Measurements from ENCODE around the gene DNASE2.
A peak's percentile ranks its signal among the peaks of the same experiment; 100 is the strongest.
"Not testable (repeated sequence)": the region's sequence is repeated elsewhere in the genome, so short reads cannot be mapped to it uniquely, and the experiment has no call there.

The DNASE2 gene, protein sequence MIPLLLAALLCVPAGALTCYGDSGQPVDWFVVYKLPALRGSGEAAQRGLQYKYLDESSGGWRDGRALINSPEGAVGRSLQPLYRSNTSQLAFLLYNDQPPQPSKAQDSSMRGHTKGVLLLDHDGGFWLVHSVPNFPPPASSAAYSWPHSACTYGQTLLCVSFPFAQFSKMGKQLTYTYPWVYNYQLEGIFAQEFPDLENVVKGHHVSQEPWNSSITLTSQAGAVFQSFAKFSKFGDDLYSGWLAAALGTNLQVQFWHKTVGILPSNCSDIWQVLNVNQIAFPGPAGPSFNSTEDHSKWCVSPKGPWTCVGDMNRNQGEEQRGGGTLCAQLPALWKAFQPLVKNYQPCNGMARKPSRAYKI

DNA sequence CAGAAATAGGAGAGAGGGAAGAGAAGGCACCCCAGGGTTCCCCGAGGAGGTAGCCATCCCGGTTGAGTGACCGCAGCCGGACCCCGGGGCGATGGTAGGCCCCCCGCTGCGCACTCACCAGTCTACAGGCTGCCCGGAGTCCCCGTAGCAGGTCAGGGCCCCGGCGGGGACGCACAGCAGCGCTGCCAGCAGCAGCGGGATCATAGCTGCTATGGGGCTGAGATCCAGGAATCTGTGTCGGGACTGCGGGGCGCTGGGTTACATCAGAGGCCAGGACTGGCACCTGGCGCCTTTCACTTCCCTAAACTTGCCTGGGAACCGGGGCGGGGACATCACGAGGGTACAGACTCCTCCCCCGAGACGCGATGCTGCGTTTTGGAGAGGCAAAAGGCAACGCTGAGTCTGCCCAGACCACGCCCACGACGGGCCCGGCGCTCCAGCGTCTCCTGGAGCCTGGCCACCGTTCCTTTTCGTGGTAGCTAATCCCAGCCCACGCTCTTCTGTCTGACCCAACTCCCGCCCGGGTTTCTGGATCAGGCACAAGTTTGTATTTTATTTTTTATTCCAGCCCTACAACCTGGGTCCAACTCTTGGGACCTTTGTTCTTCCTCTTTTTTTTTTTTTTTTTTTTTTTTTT lies at the start of gene DNASE2:
TSS of gene DNASE2 (minus strand) at position 278 of the 637 bp plus-strand sequence. CDS start at position 204, 74 bp downstream.
- DNase-seq = peak; percentile 13 to 95 (median 77)

DNA sequence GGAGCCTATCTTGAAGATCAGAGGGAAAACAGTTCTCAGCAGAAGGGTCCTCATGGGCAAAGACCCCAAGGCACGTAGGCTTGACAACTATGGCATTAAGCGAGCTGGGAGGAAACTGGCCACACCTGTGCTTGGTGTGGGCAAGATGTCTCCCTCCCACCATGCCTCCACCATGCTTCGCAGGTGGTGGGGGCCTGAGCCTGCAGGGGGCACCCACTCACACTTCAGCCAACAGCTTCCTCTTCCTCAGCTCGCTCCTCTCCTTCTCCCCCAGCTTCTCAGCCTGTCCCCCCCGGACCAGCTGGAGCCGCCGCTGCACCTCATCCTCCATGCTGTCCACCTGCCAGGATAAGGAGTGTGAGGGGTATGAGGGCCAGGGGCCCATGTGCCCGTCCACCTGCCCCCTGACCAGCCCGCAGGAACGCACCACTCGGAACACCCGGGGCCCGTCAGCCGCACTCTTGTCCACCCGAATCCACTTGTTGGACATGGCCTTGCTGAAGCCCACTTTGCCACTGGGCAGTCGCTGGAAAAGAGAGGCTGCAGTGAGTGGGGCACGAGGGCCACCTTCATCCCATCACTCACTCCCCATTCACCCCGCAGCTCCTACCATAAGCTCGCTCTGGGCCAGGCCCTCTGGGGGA lies 48.9 kb upstream of the DNASE2 start:
- DNase-seq = no peak

DNA sequence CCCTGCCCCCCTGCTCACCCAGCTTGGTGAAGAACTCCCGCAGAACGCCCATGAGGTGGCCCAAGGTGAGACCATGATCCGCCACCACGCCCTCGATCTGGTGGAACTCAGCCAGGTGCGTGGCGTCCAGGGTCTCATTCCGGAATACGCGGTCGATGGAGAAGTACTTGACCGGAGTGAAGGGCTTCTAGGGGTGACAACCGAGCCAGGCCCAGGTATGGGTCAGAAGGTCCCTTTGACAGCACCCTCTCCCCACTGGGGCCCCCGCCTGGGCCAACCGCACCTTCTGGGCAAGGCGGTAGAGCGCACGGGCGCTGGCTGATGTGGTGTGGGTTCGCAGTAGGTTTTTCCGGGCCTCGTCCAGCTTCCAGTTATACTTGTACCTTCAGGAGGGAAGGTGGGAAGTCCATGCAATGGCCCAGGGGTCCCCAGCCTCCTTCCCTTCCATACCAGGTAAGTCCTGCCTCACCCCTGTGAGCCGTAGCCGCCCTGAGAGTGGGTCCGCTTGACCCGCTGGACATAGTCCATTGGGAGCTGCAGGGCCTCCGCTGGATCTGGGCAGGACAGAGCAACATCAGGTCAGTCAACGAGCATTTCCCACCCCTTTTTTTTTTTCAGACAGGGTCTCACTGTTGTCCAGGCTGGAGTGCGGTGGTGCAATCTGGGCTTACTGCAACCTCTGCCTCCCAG lies 43.5 kb upstream of the DNASE2 start:
- no peak for DNase-seq

DNA sequence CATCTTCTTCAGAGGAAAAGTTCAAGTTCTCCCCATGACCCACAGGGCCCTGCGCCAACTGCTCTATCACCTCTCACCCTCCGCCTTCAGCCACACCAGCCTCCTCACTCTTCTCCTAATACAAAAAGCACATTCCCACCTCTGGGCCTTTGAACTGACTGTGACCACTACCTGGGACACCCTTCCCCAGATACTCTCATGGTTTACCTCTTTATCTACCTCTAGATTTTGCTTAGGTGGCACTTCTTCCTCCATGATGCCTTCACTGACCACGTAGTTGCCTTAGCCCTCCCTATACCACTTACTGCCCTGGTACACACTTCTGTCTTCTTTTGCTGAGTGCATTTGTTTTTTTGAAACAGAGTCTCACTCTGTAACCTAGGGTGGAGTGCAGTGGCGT lies 41.7 kb upstream of the DNASE2 start:
- no peak for DNase-seq

DNA sequence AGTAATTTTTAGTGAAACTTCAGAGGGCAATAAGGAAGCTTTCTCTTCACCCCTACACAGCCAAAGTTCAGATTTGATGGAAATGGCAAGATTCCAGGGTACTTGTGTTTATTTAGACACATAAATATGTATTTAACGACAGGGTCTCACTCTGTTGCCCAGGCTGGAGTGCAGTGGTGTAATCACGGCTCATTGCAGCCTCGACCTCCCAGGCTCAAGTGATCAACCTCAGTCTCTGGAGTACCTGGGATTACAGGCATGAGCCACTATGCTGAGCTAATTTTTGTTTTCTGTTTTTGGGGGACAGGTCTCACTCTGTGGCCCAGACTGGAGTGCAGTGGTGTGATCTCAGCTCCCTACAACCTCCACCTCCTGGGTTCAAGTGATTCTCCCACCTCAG lies 39.8 kb upstream of the DNASE2 start:
- no peak for DNase-seq

DNA sequence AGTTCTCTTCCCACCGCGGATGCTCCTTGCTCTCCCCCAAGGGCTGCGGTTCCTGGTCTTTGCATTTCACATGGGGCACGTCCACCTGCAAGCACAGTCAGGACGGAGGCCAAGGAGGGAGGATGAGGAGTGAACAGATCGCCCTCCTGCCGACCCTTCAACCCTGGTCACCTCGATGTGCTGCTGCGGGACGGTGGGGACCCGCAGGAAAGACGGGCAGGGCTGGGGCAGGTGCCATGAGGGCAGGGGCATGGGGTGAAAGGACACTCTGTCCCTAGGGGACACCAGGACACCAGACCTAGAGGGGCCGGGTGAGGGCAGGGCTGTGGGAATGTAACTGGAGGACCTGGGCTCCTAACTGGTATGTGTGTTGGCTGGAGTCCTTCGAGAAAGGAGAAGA lies 37.0 kb upstream of the DNASE2 start:
- no peak for DNase-seq

DNA sequence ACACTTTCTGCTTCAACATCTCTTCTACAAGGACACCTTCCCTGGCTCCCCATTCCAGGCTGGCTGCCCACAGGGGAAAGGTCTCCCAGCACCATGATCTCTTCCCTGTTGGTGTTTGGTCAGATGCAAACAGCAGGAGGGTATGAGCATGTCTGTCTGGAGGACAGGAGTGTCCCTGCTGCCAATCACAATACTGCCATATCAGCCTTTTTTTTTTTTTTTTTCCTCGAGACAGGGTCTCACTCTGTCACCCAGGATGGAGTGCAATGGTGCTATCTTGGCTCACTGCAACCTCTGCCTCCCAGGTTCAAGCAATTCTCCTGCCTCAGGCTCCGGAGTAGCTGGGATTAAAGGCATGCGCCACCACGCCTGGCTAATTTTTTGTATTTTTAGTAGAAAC lies 34.6 kb upstream of the DNASE2 start:
- DNase-seq = not testable (repeated sequence)

DNA sequence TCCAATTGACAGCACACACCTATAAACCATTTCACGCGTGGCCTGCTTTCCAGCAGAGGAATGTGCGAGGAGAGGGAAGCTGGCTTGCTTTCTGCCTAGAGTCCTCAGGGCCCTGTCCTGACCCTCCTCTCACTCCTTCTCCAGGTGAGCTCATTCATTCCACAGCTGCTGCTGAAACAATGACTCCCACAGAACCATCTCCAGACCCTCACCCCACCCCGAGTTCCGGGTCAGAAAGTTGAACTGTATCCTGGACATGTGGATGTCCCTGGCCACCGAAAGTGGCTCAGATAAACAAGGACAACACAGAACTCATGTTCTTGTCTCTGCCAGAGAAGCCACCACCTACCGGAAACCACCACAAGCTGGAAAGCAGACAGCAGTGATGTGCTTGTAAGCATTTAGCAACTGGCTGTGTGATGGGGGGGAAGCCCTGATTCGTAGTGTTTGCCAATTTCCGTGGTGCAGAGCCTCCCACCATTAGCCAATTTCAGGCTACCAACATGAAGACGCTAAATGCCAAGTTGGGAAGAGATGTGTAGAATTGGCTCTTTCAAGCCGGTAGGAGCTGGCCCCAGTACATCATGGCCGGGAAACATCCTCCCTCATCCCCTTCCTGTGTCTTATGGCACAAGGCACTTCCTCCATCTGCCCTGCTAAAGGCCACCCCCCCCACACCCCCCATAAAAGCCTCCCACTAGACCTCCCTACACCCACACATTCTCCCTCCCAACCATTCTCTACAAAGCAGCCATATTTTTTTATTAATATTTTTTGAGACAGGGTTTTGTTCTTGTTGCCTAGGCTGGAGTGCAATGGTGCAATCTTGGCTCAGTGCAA lies 32.8 kb upstream of the DNASE2 start:
- peak in 19 of 56 donors; percentile 6 to 59 (median 16) for DNase-seq

DNA sequence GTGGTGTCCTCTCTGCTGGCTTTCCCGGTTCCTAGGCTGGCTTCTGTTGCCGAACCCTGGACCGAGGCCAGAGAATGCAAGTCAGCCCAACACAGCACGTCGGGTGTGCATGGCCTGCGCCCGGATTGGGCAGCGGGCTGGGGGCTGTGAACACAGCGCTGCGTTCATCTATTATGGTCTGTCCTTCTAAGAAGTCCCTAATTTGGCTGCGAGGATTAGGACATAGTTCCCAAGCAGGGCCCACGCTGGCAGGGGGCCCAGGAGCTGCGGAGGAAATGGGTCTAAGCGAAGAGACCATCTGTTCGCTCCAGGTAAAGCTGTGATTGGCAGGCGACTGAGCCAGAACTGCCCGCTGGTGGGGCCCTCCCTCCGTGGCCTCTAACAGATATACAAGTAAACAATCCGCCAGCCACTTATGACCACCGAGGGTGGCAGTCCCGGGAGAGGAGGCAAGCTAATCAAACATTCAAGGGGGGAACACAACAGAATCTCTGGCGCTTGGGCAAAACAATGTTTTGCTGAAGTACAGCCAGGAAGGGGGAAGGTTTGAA lies 31.8 kb upstream of the DNASE2 start:
- DNase-seq = peak in 55 of 56 donors; percentile 37 to 97 (median 76)

DNA sequence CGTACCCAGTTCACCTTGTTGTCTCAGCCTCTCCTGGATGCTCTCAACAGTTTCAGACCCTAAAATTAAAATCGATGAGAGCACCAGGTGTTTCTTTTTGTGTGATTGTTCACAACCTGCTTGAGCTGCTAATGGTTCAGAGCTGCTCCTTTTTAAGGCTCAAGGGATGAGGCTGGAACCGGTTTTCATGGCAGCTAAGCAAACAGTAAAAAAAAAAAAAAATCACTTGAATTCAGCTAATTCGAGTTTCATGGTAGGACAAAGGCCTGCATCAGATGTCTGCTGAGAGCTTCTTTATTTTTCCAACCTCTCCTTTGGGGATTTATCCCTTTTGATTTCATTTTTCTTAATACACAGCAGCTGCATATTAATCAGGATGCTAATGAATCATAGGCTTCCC lies 31.3 kb upstream of the DNASE2 start:
- no peak for DNase-seq

DNA sequence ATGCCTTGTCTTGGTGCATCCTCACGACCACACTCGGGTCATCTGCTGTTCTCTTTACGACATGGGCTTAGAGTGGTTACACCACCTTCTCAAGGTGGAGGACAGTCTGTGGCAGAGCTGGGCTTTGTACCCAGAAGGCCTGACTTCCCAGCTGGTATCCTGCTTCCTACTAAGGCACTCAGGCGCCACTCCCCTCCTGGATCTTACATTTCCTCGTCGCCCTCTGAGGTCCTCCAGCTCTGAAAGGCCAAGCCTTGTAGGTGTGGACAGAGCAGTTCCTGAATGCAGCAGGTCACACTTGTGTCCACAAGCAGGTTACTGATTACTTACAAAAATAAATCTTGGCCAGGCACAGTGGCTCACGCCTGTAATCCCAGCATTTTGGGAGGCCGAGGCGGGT lies 25.9 kb upstream of the DNASE2 start:
- DNase-seq = no peak

DNA sequence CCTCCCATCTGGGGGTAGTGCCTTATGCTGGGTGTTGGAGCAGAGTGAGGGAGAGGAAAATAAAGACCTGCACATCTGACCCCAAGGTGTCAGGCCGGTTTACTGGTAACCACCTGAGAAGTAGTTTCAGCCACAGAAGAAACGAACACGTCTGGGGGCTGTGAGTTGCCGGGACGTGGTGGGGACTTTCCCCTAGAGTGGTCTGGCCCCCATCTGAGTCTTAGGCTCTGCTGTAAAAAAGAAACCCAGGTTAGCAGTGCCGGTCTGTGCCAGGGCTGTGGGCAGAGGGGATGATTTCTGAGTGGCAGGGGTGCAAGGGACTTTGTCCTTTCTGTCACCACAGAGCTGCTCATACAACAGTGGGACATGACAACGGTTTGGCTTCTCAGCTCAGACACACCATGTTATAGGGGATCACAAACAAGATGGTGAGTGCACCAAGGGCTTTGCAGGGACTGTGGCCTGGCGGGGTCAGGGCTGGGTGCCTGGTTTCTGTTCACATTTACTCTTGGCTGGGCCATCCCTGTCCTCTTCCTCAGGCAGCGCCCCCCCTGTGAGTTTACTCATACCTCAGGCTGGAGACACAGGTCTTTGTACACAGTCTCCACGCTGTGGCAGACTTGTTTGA lies 18.8 kb upstream of the DNASE2 start:
- no peak for DNase-seq

DNA sequence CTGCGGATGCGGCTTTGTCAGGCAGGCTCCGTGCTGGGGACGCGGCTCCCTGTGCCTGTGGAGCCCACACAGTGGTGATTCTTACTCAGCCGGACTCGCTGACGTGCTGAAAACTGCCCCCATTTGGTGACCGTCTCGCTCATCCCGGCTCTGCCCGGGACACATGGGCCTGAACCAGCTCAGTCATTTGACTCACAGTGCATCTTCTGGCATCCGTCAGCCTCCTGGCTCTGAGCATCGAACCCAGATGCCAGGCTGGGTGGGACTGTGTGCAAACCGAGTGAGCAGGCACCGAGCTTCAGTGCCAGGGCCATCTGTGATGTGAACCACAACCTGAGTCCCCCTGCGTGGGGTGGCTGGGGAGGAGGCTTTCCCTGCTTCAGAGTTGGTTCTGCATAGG lies 15.2 kb upstream of the DNASE2 start:
- no peak for DNase-seq

DNA sequence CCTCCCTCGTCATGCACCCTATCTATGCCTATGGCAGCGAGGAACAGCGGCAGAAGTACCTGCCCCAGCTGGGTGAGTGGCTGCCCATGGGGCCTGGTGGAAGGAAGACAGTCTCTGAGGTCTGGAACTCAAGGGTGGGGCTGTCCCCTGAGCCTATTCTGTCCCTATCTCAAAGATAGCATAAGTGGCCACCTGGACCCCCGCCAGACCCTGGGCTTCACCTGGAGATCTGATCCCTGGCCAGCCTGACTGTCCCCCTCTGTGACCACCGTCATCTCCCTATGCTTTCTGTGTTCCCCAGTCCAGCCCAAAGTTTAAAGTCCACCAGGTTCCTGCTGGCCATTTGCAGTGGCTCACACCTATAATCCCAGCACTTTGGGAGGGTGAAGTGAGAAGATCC lies 12.3 kb upstream of the DNASE2 start:
- DNase-seq = no peak

DNA sequence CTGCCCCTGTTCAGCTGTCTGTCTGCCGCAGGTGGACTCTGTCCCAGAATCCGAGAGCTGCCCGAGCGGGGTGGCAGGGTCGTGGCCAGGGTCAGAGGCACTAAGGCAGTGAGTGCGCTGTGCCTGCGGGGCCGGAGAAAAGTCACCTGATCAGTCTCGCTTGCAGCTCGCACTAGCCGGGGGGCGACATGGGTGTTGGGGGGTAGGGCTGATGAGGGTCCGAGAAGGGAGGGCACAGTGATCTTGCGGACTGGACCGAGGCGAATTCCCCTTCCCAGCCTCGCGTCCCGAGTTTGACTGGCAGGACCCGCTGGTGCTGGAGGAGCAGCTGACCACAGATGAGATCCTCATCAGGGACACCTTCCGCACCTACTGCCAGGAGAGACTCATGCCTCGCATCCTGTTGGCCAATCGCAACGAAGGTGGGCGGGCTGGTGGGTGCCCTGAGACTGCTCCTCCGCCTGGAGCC lies 10.3 kb upstream of the DNASE2 start:
- no peak for DNase-seq

DNA sequence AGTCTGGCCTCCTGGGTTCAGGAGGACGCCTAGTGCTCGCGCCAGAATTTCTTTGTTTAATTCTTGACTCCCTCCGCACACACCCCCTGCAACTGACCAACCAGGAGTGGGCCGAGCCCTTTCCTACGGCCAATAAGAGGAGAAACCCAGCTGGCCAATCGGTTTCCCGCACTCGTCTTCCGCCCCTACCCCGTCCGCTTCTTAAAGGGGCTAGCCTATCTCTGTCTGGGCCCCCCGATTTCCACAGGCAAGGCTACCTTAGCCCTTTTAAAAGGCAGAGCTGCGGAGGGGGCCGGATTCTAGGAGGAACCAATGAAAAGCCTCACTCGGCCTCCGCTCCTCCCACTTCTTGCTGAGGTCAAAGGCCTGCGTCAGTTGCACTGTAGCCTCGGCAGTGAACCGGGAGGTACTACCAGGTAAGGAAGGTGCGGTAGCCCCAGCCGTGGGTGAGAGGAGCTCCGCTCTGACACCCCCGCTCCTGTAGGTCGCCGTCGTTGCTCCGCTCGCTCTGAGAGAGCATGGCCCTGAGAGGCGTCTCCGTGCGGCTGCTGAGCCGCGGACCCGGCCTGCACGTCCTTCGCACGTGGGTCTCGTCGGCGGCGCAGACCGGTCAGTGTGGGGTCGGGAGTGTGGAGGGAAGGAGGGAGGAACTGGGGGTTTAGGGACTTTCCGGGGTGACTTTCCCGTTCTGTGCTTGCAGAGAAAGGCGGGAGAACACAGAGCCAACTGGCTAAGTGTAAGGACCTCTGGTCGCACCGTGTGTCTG lies 9.7 kb upstream of the DNASE2 start, which contains the start of gene GCDH:
TSS of gene GCDH (plus strand) at position 374 of the 766 bp plus-strand sequence. CDS start at position 519, 145 bp downstream.
- peak; percentile 58 to 100 (median 98) for DNase-seq

DNA sequence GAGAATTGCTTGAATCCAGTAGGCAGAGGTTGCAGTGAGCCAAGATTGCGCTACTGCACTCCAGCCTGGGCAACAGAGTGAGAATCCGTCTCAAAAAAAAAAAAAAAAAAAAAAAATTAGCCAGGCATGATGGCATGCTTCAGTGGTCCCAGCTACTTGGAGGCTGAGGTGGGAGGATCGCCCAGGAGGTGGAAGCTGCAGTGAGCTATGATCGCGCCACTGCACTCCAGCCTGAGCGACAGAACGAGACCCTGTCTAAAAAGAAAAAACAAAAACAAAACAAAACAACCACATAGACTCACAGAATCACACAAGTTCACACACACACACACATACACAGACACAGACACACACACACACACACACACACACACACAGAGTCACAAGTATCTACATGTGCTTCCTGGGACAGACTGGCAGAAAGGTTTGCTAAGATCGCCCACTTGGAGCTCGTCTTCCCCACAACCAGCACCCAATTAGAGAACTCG lies 9.1 kb upstream of the DNASE2 start:
- not testable (repeated sequence) for DNase-seq

DNA sequence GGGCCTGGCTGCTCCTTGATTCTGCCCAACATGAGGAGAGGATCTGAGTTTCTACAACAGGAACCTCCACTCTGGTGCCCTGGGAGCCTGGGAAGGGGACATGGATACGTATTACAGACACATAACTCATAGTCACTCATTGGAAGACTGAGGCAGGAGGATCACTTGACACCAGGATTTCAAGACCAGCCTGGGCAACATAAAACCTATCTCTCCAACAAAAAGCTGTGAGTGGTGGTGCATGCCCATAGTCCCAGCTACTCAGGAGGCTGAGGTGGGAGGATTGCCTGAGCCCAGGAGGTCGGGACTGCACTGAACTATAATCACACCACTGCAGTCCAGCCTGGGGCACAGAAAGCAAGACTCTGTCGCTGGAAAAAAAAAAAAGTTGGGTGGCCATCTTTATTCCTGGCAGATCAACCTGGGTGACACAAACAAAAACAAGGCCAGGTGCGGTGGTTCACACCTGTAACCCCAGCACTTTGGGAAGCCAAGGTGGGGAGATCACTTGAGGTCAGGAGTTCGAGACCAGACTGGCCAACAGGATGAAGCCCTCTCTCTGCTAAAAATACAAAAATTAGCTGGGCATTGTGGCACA lies 6.9 kb upstream of the DNASE2 start:
- DNase-seq = no peak
